NCI-H2171 treated with DMSO at 0.1 percent for 48 hours (cell line): ENCODE data around the gene SGTA.
"Not testable (repeated sequence)": the region's sequence is repeated elsewhere in the genome, so short reads cannot be mapped to it uniquely, and the experiment has no call there.

Source experiments
- DNase-seq: peaks from one replicate; lab custom pipeline; 2025; lab: John Stamatoyannopoulos, UW

Gene SGTA

GRCh38 chr19:2793126-2793525 is 10.1 kb upstream of the SGTA start:
- DNase-seq, result no peak

DNA sequence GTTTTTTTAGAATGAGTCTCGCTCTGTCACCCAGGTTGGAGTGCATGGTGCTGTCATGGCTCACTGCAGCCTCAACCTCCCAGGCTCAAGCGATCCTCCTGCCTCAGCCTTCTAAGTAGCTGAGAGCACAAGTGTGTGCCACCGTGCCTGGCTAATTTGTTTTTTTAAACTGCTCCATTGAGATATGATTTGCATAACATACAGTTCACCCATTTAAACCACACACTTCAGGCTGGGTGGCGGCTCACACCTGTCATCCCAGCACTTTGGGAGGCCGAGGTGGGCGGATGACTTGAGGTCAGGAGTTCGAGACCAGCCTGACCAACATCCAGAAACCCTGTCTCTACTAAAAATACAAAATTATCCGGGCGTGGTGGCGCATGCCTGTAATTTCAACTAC is 9.6 kb upstream of the SGTA start:
- not testable (repeated sequence) for DNase-seq

GRCh38 chr19:2791876-2792275 is 8.8 kb upstream of the SGTA start:
- DNase-seq, result no peak

DNA sequence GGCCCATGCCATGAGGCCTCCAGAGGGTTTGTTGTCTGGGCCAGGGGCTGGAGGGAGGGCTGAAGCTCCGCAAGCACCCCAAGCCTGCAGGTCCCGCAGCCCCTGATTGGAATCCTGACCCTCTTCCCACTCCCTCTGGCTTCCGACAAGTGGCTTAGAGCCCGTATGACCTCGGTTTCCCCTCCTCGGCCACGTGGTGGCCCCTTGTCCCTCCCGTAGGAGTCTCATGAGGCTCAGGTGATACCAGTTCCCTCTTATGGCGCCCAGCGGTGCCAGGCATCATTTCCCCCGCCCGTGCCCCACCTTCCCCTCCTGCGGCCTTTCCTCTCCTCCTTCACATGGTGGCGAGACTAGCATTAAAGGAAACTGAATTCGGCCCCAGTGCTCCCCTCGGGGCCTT is 8.4 kb upstream of the SGTA start:
- DNase-seq, result no peak

DNA sequence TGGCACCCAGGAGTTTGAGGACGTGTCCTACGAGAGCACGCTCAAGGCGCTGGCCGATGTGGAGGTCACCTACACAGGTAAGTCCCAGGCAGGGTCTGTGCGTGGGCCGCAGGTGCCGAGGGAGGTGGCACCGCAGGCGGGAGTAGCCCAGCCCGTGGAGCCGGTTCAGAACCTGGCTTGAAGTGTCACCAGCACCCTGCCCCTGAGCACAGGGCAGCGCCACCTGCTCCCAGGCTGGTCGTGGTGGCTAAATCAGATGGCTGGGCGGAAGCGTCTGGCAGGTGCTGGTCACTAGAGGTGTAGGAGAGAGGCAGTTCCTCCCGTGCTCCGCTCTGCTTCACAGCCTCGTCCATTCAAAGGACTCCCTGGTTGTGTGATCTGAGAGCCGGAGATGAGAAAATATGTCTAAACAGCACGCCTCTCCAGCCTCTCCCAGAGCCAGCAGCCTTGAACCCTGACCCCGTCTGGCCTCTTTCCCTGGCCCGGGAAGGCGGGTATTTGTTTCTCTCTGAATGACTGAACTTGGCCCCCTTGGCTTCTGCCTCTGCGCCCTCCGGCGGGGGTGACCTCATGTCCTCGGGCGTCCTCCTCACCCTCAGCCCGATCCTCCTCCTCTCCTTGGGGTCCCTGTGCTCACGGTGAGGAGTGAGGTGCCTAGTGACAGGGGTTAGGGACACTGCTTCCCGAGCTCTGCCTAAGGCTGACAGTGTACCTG is 7.6 kb upstream of the SGTA start:
- no peak for DNase-seq

DNA sequence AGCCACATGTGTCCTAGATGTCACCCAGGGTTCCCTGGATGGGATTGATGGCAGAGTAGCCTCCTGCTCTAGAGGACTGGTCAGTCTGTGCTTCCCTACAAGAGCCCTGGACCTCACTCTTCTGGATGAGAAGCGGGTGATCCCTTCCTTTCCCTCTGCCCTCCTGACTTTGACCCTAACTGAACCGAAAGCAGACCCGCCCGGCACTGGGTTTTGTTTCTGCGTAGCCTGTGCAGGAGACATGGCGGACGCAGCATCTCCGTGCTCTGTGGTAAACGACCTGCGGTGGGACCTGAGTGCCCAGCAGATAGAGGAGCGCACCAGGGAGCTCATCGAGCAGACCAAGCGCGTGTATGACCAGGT is 7.1 kb upstream of the SGTA start:
- DNase-seq, result no peak

DNA sequence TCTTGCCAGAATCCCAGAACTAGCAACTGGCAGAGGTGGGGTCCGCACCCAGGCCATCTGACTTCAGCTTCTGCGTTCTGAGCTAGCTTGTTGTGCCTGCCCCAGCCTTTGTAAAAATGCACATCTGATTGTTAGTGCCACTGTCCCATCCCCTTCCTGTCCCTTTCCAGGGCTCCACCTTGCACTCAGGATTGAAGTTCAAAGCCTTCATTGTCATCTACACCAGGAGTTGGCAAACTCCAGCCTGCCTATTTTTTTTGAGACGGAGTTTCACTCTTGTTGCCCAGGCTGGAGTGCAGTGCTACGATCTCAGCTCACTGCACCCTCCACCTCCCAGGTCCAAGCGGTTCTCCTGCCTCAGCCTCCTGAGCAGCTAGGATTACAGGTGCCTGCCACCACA is 5.2 kb upstream of the SGTA start:
- DNase-seq, result no peak

DNA sequence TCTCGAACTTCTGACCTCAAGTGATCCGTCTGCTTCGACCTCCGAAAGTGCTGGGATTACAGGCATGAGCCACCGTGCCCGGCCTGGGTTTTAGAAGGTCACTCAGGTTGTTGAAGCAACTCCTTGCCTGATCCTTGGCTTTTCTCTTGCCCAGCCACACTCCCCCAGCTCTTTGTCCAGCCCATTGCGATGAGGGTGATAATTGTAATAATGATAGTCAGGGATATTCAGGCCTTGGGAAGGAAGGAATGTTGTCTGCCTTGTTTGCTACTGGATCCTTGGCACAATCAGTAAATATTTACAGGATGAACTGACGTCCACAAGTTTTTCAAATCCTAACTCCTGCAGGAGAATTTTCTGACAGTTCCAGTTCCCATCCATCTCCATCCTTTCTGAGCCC is 4.0 kb upstream of the SGTA start:
- no peak for DNase-seq

DNA sequence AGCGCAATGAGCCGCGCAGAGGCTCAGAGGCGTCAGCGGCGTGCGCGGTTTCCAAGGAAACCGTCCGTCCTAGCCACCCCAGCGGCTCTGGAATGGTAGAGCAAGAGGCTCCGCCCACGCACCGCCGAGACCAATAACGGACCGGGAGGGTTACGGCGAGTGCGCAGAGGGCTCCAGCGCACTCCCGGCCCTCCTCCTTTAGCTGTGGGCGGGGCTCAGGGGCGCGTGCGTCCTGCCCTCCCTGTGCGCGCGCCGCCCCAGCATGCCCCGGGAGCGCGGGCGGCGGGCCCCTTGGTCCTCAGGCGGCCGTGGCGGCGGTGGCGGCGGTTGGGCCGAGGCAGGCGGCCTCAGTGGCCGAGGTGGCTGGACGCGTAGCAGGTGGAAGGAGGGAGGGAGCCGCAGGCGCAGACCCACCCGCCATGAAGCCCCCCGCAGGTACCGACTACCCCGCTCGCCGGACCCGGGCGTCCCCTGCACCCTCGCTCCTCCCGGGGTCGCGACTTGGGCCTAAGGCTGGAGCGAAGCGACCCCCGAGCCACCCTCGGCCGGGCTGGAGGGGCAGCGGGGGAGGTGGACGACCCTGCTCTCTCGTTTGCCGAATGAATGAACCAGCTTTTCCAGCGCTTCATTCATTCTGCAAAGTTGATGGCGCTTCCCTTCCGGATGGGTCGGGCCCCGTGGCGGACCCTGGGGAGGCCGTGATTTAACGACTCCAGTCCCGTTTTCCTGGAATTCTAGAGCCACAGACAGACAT is 2.3 kb upstream of the SGTA start, which contains the start of gene THOP1:
Gene THOP1 (plus strand): TSS at position 260 of the 754 bp plus-strand sequence. CDS start 160 bp downstream, at position 420.
- DNase-seq, result peak; percentile 98

DNA sequence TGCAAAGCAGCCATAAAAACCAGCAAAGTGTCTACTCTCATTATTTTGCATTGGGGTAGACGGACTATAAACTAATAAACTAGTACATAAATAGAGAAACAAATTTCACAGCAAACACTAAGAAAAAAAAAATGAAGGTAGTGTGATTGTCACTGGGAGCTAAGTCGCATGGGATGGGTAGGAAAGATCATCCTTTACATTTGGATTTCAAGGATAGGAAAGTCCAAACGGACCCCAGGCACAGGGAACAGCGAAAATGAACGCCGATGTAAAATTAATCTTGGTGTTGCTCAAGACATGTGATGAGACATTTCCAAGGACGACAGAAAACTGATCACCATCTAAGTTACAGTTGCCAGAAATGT is 690 bp upstream of the SGTA start:
- DNase-seq, result no peak

GRCh38 chr19:2782329-2782935 is 641 bp downstream of the SGTA start:
- no peak for DNase-seq

- DNase-seq, result no peak
Measured at GRCh38 chr19:2780284-2780683, 2.8 kb downstream of the SGTA start.

DNA sequence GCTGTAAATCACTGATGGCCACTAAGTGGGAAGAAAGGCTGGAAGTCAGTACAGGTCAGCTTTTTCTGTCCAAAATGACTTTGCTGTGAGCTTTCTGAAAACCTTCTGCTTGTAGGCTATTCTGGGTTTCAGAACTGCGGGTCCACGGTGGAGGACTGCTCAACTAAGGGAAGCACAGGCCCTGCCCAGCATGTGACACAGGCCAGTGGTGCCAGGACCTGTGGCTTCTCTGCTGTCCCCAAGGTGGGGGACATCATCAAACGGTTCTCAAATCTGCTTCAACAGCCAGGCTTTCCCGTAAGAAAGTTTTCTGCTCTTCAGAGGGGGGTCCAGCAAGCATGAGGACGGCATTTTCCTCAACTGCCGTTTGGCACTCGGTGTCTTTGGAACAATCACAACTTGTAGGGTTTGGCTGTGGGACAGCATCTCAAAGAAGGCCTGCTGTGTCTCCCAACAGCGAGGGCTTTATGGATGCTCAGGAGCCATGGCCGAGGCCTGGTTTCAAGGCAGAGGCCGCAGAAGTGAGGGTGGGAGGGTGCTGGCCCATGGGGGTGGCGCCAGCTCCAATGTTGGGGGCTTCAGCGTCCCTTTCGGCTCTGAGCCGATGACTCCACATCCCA is 3.8 kb downstream of the SGTA start:
- no peak for DNase-seq

GRCh38 chr19:2777952-2778683 is 5.0 kb downstream of the SGTA start:
- no peak for DNase-seq

GRCh38 chr19:2775556-2776430 is 7.3 kb downstream of the SGTA start:
- no peak for DNase-seq

GRCh38 chr19:2774953-2775555 is 8.0 kb downstream of the SGTA start:
- DNase-seq, result no peak

DNA sequence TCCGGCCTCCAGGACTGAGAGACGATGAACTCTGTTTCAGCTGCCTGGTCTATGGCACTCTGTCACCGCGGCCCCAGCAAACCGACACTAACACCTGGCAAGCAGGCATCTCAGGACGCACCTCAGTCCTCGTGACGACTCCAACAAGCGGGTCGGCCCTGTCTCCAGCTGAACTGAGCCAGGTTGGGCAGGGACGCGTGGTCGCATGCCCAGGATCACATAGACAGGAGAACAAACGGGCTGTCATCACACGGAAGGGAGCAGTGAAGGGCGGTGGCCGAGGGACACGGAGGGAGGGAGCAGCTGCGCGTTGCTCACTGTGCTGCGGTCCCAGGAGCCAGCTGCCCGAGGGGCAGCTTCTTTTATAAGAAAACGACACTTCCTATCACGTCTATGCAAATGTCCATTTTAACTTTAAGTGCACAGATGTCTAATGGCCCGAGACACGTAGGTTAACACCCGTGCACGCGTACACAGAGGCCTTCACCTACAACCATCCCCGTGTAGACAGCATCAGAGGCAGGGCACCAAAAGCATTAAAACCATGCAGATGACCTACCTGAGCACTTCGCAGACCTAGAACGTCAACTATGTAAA is 8.9 kb downstream of the SGTA start:
- no peak for DNase-seq

DNA sequence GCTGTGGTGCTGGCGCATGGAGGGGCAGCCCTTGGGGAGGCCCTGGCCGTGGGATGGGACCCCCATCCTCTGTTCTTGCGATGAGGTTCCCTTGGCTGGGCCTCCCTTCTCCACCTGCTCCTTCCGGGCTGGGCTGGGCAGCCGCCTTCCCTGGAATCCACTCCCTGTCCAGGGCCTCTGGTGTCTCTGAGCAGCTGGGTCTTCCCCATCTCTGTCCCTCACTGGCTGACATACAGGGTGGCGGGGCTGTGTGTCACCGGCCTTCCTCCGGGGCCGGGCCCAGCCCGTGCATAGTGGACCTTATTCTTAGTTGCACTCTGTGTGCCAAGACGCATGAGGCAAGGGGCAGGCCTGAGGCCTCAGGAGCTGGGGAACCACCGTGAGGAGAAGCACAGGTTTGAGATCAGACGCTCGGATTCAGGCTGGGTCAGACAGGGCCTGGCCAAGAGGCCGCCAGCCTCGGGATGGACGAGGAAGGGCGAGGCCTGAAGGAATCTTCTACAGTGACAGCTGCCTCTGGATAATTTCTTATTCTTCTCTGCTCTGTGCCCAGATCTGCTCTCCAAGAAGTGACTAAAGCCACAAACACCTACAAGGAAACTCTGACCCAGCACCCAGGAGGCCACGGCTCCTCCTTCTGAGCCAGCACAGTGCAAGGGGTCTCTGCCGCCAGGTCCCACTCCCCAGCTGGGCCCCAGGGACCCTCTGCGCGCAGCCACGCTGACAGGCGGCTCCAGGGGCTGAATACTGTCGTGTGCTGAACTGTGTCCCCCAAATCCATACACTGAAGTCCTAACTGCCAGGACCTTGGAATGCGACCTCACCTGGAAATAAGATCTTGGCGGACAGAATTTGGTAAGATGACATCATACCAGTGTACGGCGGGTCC is 11.0 kb downstream of the SGTA start:
- no peak for DNase-seq
